ENCODE measurements around the gene APOC3. TPM values are rescaled to one million over a fixed set of nuclear protein-coding genes. Genes with fewer than 3 reads are reported as not detected.

Gene APOC3
- total and polyA plus RNA-seq, 2 experiments from 2014 or later = 2.3 to 2.6 TPM

- Histone ChIP-seq H3K4me3 (no peak overlapping the region), H3K27ac (no peak overlapping the region), H3K27me3 (no peaks in the 10 kb centered on the region), H3K4me1 (ENCODE audit: low read depth) (no peaks in the 10 kb centered on the region), H3K36me3 (peaks cover 24% of the 10 kb centered on the region), H3K9me3 (ENCODE audit: low read depth) (no peaks in the 10 kb centered on the region)
- TF ChIP-seq CTCF (IDR thresholded peaks at IDR 0.05; ENCODE audit: low read depth, low read length) = no peak
- DNase-seq (ENCODE audit: low read depth in 1 of 2, low spot score in 1 of 2) = peak in 1 of 2 donors; percentile 36
These were observed 21.9 kb downstream of the APOC3 start for GRCh38 chr11:116851626-116852025.

GRCh38 chr11:116852261-116853031 is 22.7 kb downstream of the APOC3 start:
- Histone ChIP-seq H3K4me1 (ENCODE audit: low read depth) (no peaks in the 10 kb centered on the region), H3K36me3 (peaks cover 22% of the 10 kb centered on the region), H3K9me3 (ENCODE audit: low read depth) (no peaks in the 10 kb centered on the region), H3K27ac (no peak overlapping the region), H3K4me3 (no peak overlapping the region), H3K27me3 (no peaks in the 10 kb centered on the region)
- no peak for TF ChIP-seq CTCF (IDR thresholded peaks at IDR 0.05; ENCODE audit: low read depth, low read length)
- peak in 1 of 2 donors; percentile 61 for DNase-seq (ENCODE audit: low read depth in 1 of 2, low spot score in 1 of 2)

GRCh38 chr11:116853461-116854073 is 23.9 kb downstream of the APOC3 start:
- Histone ChIP-seq H3K4me3 (no peak overlapping the region), H3K27ac (no peak overlapping the region), H3K36me3 (peaks cover 25% of the 10 kb centered on the region), H3K9me3 (ENCODE audit: low read depth) (no peaks in the 10 kb centered on the region), H3K27me3 (no peaks in the 10 kb centered on the region), H3K4me1 (ENCODE audit: low read depth) (no peaks in the 10 kb centered on the region)
- peak in 1 of 2 donors; percentile 82 for DNase-seq (ENCODE audit: low read depth in 1 of 2, low spot score in 1 of 2)
- TF ChIP-seq CTCF (IDR thresholded peaks at IDR 0.05; ENCODE audit: low read depth, low read length) = no peak

- no peaks in the 10 kb centered on the region for H3K27me3 ChIP-seq
- TF ChIP-seq CTCF (IDR thresholded peaks at IDR 0.05; ENCODE audit: low read depth, low read length) = no peak
- peaks cover 31% of the 10 kb centered on the region for H3K36me3 ChIP-seq
- H3K4me3 ChIP-seq = no peak overlapping the region
- no peak for DNase-seq (ENCODE audit: low read depth in 1 of 2, low spot score in 1 of 2)
- H3K27ac ChIP-seq = no peak overlapping the region
- H3K4me1 ChIP-seq (ENCODE audit: low read depth) = no peaks in the 10 kb centered on the region
- H3K9me3 ChIP-seq (ENCODE audit: low read depth) = no peaks in the 10 kb centered on the region
These were observed 25.7 kb downstream of the APOC3 start for GRCh38 chr11:116855413-116855812.

- peaks cover 40% of the 10 kb centered on the region for H3K36me3 ChIP-seq
- H3K27me3 ChIP-seq = no peaks in the 10 kb centered on the region
- no peaks in the 10 kb centered on the region for H3K4me1 ChIP-seq (ENCODE audit: low read depth)
- no peak overlapping the region for H3K4me3 ChIP-seq
- TF ChIP-seq CTCF (IDR thresholded peaks at IDR 0.05; ENCODE audit: low read depth, low read length) = no peak
- no peaks in the 10 kb centered on the region for H3K9me3 ChIP-seq (ENCODE audit: low read depth)
- no peak overlapping the region for H3K27ac ChIP-seq
- no peak for DNase-seq (ENCODE audit: low read depth in 1 of 2, low spot score in 1 of 2)
These were observed 26.7 kb downstream of the APOC3 start for GRCh38 chr11:116856423-116856822.
